HG03196 (cell line): ENCODE measurements around the gene KRT8.
"Not testable (repeated sequence)": the region's sequence is repeated elsewhere in the genome, so short reads cannot be mapped to it uniquely, and the experiment has no call there.

ENCODE experiments used
- ATAC-seq: cut with Tn5 transposase; IDR thresholded peaks from one replicate; pipeline ENCODE4 v1.9.1; 2021; ENCODE audit not compliant: unreplicated experiment

The KRT8 gene

GRCh38 chr12:52904509-52905300 is at the start of gene KRT8:
KRT8 (minus strand) TSS chr12:52905076; CDS start chr12:52904981, 95 bp downstream.
- not testable (repeated sequence) for ATAC-seq

DNA sequence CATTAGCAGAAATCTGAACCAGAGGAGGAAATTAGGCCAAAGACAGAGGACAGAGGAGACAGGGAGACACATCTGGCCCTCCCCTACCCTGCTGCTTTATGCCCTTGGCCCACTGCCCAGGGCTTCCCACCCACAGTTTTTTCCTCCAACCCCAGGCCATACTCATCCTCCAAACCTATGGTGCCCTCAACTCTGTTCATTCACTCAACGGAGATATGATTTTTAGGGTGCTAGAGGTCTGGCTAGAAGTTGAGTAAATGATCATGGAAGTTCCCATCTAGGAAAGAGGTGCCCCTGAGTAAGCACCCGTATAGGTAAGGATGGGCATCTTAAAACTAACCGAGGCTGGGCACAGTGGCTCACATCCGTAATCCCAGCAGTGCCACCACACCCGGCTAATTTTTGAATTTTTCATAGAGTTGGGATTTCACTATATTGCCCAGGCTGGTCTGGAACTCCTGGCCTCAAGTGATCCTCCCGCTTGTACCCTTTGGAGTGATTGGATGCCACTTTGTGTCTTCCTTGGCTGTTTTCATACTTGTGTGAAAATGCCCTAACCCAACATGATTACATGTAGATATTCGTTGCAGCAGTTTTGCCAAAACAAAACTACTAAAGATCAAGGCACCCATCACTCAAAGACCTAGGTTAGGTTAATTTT is 48.4 kb upstream of the KRT8 start:
- no peak for ATAC-seq

DNA sequence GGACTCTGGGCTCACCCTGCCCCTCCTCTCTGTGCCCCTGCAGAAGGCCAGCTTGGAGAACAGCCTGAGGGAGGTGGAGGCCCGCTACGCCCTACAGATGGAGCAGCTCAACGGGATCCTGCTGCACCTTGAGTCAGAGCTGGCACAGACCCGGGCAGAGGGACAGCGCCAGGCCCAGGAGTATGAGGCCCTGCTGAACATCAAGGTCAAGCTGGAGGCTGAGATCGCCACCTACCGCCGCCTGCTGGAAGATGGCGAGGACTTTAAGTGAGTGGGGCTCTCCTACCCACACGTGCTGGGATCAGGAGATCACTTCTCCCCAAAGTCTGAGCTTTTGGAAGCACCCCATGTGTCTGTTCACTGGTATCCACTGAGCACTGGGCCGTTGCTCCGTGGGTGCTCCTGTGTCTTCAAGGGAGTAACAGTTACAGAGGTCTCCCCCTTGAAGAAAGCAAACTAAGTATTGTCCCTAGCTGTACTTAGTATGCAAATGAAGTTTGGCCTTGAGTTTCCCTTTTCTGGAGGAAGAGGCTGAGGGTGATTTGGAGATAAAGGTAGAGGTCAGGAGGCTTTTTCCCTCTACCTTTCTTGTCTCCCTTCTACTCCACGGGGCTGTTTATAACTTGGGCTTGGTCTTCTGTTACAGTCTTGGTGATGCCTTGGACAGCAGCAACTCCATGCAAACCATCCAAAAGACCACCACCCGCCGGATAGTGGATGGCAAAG is 47.4 kb upstream of the KRT8 start:
- ATAC-seq: no peak

DNA sequence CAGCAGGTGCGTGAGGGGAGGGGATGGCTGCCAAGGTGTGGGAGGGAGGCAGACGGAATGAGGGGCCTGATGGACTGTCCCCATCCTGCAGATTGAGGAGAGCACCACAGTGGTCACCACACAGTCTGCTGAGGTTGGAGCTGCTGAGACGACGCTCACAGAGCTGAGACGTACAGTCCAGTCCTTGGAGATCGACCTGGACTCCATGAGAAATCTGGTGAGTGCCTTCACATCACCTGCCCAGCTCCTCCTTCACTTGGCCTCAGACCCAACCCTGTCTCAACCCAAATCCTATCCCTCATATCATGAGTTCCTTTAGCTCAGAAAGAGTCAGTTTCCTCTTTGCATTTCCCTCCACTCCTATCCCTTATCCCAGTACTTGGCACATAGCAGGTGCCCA is 46.8 kb upstream of the KRT8 start:
- ATAC-seq: no peak

GRCh38 chr12:52951126-52951525 is 46.2 kb upstream of the KRT8 start:
- no peak for ATAC-seq

GRCh38 chr12:52950553-52950952 is 45.7 kb upstream of the KRT8 start:
- ATAC-seq: no peak

DNA sequence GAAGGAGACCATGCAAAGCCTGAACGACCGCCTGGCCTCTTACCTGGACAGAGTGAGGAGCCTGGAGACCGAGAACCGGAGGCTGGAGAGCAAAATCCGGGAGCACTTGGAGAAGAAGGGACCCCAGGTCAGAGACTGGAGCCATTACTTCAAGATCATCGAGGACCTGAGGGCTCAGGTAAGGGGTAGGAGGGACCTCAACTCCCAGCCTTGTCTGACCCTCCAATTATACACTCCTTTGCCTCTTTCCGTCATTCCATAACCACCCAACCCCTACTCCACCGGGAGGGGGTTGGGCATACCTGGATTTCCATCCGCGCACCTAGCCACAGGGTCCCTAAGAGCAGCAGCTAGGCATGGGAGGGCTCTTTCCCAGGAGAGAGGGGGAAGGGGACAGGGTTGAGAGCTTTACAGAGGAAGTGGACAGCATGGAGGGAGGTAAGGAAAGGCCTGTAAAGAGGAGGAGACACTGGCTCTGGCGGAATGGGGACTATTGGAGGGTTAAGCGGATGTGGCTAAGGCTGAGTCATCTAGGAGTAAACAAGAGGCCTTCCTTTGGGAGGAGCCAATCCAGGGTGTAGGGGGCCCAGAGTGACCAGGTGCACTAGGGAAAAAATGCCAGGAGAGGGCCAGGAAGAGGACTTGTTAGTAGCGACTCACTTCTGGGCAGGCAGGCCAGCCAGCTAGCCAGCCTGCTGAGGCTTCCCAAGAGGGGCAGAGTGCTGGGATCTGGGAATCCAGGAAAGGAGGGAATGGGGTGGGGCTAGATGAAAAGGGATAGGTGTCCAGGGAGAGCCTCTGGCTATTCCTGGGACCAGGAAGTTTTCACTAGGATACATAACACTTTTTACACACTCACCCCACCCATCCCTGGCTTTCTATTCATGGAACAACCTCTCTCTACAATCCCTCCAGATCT is 44.8 kb upstream of the KRT8 start:
- ATAC-seq: no peak

DNA sequence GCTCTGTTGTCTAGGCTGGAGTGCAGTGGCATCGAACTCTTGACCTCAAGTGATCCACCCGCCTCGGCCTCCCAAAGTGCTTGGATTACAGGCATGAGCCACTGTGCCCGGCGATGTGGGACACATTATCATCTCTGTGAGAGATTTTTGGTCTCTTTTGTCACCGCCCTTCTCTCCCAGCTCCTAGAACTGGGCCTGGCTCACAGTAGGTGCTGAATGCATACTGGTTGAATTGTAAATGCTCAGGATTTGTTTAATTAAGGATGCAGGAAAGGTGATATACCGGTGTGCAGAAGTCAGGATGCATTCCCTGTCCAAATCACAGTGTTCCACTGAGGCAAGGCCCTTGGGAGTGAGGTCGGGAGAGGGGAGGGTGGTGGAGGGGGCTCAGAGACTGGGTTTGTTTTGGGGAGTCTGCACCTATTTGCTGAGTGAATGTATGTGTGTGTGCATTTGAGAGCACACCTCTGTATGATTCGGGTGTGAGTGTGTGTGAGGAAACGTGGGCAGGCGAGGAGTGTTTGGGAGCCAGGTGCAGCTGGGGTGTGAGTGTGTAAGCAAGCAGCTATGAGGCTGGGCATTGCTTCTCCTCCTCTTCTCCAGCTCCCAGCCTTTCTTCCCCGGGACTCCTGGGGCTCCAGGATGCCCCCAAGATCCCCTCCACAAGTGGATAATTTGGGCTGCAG is 43.0 kb upstream of the KRT8 start:
- no peak for ATAC-seq

GRCh38 chr12:52946797-52947547 is 42.1 kb upstream of the KRT8 start:
- no peak for ATAC-seq

- no peak for ATAC-seq
Observed at GRCh38 chr12:52946334-52946733, 41.5 kb upstream of the KRT8 start.

- ATAC-seq: no peak
Observed at GRCh38 chr12:52945389-52946232, 40.7 kb upstream of the KRT8 start.

DNA sequence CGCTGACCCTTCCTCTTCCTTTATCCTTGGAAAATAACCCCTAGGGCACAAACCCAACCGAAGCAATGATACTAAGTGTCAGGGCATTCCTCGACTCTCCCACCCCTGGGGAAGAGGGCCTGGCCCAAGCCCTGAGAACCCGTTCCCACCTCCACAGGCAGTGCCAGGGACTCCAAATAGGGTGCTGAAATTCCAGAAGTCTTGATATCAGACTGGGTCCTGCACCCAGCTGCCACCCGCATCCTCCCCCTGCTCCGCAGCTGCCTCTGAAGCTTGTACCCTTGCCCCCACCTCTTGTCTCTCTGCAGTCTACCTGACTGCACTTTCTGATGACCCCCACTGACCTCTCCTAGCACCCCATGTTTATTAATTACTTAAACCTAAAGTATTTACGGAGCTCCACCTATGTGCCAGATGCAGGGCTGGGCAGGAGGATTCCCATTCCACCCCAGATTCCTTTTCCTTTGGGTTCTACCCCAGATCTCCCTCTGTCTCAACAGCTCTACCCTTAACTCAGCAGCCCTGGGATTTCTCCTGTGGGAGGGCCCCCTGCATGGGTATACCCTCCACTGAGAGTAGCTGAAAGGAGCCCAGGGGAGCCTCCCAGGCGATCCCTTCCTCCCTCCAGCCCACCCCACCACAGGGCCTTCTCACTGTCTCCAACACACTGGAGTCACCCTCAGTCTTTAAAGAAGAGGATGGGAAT is 40.0 kb upstream of the KRT8 start:
- no peak for ATAC-seq

GRCh38 chr12:52942901-52943181 is 38.0 kb upstream of the KRT8 start:
- ATAC-seq: no peak

- ATAC-seq: no peak
Observed at GRCh38 chr12:52942066-52942900, 37.4 kb upstream of the KRT8 start.

DNA sequence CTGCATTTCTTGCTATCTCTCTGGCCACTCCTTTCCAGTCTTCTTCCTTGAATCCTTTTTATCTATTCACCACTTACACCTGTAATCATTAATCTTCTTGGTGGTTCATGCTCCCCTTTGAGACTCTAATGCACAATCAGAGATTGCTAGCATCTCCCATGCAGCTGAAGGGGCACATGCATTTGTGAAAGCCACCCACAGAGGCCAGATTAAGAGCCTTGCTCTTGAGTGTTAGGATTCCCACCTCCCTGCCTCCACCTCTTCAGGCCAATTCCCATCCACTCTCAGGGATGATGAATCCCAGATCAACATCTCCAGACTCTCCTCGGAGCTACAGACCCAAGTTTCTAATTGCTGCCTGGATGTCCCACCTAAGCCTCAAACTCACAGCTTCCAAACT is 24.7 kb upstream of the KRT8 start:
- ATAC-seq: no peak

- ATAC-seq: no peak
Observed at GRCh38 chr12:52927964-52928363, 23.1 kb upstream of the KRT8 start.

DNA sequence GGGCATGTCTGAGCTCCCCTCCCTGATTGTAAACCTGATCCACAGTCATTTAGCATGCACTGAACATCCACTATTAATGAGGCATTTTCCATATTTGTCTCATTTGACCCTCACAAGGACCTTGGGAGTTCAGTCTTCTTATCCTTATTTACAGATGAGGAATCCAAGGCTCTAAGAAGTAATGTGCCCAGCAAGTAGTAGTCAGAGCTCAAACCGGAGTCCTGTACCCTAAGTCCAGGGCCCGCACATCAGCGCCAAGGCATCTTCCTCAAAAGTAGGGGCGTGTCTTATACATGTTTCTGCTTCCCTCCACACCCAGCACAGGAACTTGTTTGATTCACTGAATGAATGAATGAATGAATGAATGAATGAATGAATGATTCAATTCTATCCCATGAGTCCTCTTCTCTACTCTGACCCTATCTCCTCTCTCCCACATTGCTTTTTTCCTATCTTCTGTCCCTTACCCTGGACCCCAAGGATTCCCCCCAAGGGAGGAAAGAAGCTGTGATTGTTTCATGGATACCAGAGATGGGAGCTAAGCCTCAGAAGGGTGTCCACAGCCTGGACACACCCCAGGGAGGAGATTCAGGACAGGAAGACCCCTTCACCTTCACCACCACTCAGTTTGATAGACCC is 21.8 kb upstream of the KRT8 start:
- no peak for ATAC-seq
